SK-MEL-5 (cell line): Measurements from ENCODE around the gene SLC35E2B. TPM values are rescaled to one million over a fixed set of nuclear protein-coding genes. Genes with fewer than 3 reads are reported as not detected.
"Not testable (repeated sequence)": the region's sequence is repeated elsewhere in the genome, so short reads cannot be mapped to it uniquely, and the experiment has no call there.

Experiments
- DNase-seq: peaks from one replicate; pipeline ENCODE4 v3.0.0-alpha.2; 2016; ENCODE audit warnings: low read depth, low spot score
- in situ Hi-C: cut with HindIII; loops from 2 replicates; pipeline ENCODE4 v1.10.0; 2016; ENCODE audit warnings: low sequenced_read_pairs, high pct_unique_total_duplicates, low pct_unique_long_range_greater_than_20kb
- total RNA-seq: library from RNA; depleted of rRNA; stranded (reverse); fragments of >200 nt; shearing (Covaris generic); gene quantifications from 2 replicates; pipeline ENCODE4 v1.2.3, GENCODE V29; 2014

SLC35E2B gene
- total RNA-seq, 1 experiment from 2014 or later, result 7.7 TPM

- DNase-seq, in situ Hi-C loops: not testable (repeated sequence)
Measured at GRCh38 chr1:1662830-1663560, 29.6 kb downstream of the SLC35E2B start.

- DNase-seq, in situ Hi-C loops: not testable (repeated sequence)
Measured at GRCh38 chr1:1662392-1662791, 30.2 kb downstream of the SLC35E2B start.

- DNase-seq, result peak; percentile 98
- in situ Hi-C loops, result not testable (repeated sequence)
Measured at GRCh38 chr1:1658583-1659549, 33.7 kb downstream of the SLC35E2B start, which contains the start of gene CDK11B. CDK11B (minus strand) TSS chr1:1659004; CDS start chr1:1657485, 1,519 bp downstream.

GRCh38 chr1:1648265-1648664 lies 44.3 kb downstream of the SLC35E2B start:
- in situ Hi-C loops, DNase-seq: not testable (repeated sequence)

GRCh38 chr1:1647567-1648241 lies 44.9 kb downstream of the SLC35E2B start:
- DNase-seq, in situ Hi-C loops: not testable (repeated sequence)

- in situ Hi-C loops, result not testable (repeated sequence)
Measured at GRCh38 chr1:1646326-1646725, 46.3 kb downstream of the SLC35E2B start.

GRCh38 chr1:1640711-1641461 lies 51.7 kb downstream of the SLC35E2B start:
- in situ Hi-C loops, DNase-seq: not testable (repeated sequence)

More at GRCh38 chr1:1646326-1646725, 46.3 kb downstream of the SLC35E2B start:
- not testable (repeated sequence) for DNase-seq

GRCh38 chr1:1640081-1640480 lies 52.5 kb downstream of the SLC35E2B start:
- in situ Hi-C loops, result not testable (repeated sequence)

GRCh38 chr1:1639368-1639767 lies 53.2 kb downstream of the SLC35E2B start:
- DNase-seq, in situ Hi-C loops: not testable (repeated sequence)

More at GRCh38 chr1:1640081-1640480, 52.5 kb downstream of the SLC35E2B start:
- not testable (repeated sequence) for DNase-seq

GRCh38 chr1:1638528-1638927 lies 54.1 kb downstream of the SLC35E2B start:
- DNase-seq, in situ Hi-C loops: not testable (repeated sequence)

GRCh38 chr1:1637479-1637875 lies 55.1 kb downstream of the SLC35E2B start:
- in situ Hi-C loops, DNase-seq: not testable (repeated sequence)

GRCh38 chr1:1636621-1637478 lies 55.7 kb downstream of the SLC35E2B start:
- DNase-seq, in situ Hi-C loops: not testable (repeated sequence)

- DNase-seq, in situ Hi-C loops: not testable (repeated sequence)
Measured at GRCh38 chr1:1634613-1635012, 58.0 kb downstream of the SLC35E2B start.

GRCh38 chr1:1633409-1633808 lies 59.2 kb downstream of the SLC35E2B start:
- in situ Hi-C loops, DNase-seq: not testable (repeated sequence)

GRCh38 chr1:1631782-1632420 lies 60.7 kb downstream of the SLC35E2B start, which contains the start of gene MMP23B:
MMP23B (plus strand) TSS chr1:1632173; CDS start chr1:1632219, 46 bp downstream.
- no peak for DNase-seq
- in situ Hi-C loops, result no loop called here
